GM12892 (cell line): ENCODE results near the gene RALGPS1.

Experiments used
- POLR2A ChIP-seq: IDR thresholded peaks from 2 replicates; pipeline ENCODE4 v1.6.1; 2011; ENCODE audit warnings: low read depth, low read length, control low read depth
- POLR2AphosphoS5 ChIP-seq: IDR thresholded peaks from 2 replicates; pipeline ENCODE4 v1.6.1; 2011; ENCODE audit warnings: low read depth, low read length, control low read depth
- TAF1 ChIP-seq: IDR thresholded peaks from 2 replicates; pipeline ENCODE4 v1.6.1; 2011; ENCODE audit warnings: low read depth, mild to moderate bottlenecking, control low read depth, low read length, borderline replicate concordance

GRCh38 chr9:127132921-127133647, 218.5 kb downstream of the RALGPS1 start:
- TF ChIP-seq TAF1 (no peak), POLR2AphosphoS5 (no peak), POLR2A (no peak)
